ENCODE measurements around the gene ADAD1.
"Not testable (repeated sequence)": the region's sequence is repeated elsewhere in the genome, so short reads cannot be mapped to it uniquely, and the experiment has no call there.

ADAD1 gene

DNA sequence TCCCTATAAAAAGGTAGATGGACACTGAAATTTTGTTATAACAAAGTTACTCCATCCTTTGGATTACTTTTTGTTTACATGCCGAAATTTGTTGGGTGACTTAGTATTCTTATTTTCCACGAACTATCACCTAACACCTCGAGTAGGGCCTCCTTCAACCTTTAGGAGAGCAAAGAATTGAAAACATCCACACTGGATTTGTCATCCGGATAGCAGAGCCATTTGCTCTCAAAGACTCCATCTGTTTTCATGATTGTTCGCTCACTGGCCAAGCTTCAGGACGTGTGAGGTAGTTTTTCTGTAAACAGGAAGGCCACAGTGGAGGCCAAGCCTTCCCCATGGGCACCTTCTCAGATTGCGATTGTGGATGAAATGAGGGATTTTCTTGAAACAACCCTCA is at the start of gene ADAD1:
Gene ADAD1, plus strand, starts transcription at position 301 of the 400 bp plus-strand sequence. CDS start 1,059 bp downstream, outside the sequence.
- no peak for DNase-seq

- no peak for DNase-seq
Measured at GRCh38 chr4:122329876-122330565, 48.8 kb upstream of the ADAD1 start.

GRCh38 chr4:122331195-122331594 is 47.6 kb upstream of the ADAD1 start:
- DNase-seq: no peak

GRCh38 chr4:122334828-122335227 is 44.0 kb upstream of the ADAD1 start:
- no peak for DNase-seq

DNA sequence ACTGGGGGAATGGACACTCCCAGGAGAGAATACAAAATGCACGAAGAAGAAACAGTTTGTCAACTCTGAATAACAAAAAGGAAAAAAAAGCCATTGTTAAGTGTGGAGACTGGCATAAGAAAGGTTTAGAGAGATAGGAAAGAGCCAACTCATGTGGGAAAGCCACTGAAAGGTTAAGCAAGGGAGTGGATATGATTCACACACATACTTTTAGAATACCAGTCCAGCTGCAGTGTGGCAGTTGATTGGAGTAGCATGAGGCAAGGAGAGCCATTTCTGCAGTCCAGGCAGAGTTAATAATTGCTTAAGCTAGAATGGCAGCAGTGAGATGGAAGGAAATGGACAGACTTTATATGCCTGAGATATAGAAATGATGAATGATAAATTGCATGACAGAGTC is 36.9 kb upstream of the ADAD1 start:
- DNase-seq: no peak

DNA sequence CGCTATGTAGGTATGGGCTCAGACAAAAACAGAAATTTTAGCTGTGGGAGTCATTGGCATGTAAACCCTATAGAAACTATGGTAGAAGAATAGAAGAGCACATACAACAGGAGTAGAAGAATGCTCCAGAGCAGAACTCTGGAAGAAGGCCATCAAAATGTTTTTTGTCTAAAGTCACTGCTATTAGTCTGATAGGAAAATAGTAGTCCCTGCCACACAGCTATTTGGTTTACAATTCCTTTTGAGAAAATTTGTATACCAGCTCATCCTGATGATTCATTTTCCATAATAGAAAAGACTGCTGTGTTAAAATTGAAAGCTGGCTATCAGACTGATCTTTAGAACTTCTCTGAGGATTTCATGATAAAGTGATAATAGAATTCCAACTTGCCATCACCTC is 32.8 kb upstream of the ADAD1 start:
- no peak for DNase-seq

- no peak for DNase-seq
Measured at GRCh38 chr4:122346503-122346902, 32.3 kb upstream of the ADAD1 start.

- DNase-seq: no peak
Measured at GRCh38 chr4:122356317-122356808, 22.4 kb upstream of the ADAD1 start.

DNA sequence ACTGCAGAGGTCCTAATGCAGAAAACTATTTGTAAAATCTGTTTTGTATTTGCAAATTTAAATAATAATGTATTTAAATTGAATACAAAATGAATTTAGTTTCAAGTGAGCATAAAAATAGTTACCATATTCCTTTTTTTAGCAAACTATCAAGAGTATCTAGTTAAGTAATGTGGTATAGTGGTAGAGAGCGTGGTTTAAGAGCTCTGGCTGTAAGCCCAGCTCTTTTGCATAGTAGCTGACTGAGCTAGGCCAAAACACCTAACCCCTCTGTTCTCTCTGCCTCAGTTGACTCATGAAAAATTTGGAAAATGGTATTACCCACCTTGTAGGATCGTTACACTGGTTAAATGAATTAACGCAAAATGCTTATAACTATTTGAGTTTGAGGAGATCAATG is 18.1 kb upstream of the ADAD1 start:
- no peak for DNase-seq

DNA sequence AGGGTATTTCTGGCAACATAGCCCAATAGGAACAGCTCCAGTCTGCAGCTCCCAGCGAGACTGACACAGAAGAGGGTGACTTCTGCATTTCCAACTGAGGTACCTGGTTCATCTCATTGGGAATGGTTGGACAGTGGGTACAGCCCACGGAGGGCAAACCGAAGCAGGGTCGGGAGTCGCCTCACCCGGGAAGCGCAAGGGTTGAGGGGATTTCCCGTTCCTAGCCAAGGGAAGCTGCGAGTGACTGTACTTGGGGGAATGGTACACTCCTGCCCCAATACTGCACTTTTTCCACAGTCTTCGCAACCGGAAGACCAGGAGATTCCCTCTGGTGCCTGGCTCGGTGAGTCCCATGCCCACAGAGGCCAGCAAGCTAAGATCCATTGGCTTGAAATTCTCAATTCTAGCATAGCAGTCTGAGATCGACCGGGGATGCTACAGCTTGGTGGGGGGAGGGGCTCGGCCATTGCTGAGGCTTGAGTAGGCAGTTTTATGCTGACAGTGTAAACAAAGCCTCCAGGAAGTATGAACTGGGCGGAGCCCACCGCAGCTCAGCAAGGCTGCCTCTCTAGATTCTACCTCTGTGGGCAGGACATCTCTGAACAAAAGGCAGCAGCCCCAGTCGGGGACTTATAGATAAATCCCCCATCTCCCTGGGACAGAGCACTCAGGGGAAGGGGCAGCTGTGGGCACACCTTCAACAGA is 14.0 kb upstream of the ADAD1 start:
- no peak for DNase-seq

DNA sequence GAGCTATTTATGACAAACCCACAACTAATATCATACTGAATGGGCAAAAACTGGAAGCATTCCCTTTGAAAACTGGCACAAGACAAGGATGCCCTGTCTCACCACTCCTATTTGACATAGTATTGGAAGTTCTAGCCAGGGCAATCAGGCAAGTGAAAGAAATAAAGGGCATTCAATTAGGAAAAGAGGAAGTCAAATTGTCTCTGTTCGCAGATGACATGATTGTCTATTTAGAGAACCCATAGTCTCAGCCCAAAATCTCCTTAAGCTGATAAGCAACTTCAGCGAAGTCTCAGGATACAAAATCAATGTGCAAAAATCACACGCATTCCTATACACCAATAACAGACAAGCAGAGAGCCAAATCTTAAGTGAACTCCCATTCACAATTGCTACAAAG is 10.0 kb upstream of the ADAD1 start:
- not testable (repeated sequence) for DNase-seq

DNA sequence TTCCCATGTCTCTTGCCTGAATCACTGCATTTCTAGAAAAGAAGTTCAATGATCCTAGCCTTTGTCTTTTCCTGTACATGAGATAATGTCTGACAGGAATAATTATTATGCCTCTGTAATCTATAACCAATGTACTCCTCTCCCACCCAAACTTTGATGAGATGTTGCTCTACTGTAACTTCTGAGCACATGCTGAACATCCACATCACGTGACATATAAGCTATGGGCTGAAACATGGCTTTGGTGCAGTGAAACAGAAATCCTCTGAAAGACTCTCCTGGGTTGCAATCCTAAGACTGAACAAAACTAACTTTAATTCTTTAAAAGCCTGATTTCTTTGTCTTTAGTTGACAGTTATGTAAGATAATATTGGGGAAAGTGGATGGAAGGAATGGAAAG is 1.5 kb upstream of the ADAD1 start:
- DNase-seq: no peak

DNA sequence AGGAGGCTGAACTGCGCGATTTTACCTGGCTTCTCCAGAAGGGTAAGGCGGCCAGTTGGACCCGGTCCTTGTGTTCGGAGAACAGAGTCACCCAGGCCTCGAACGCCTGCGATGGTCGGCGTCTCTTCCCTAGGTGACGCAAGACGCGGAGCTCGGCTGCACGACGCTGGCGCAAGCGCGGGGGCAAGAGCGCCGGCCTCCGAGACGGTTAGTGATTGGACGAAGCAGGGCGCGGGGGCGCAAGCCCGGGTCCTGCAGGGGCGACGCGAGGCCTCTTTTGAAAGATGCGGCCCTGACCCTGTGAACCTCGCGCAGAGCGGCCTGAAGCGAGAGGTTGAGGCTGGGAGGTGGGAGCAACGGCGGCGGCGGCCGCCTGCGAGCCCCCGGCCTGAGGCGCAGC is 428 bp downstream of the ADAD1 start:
- DNase-seq: no peak

DNA sequence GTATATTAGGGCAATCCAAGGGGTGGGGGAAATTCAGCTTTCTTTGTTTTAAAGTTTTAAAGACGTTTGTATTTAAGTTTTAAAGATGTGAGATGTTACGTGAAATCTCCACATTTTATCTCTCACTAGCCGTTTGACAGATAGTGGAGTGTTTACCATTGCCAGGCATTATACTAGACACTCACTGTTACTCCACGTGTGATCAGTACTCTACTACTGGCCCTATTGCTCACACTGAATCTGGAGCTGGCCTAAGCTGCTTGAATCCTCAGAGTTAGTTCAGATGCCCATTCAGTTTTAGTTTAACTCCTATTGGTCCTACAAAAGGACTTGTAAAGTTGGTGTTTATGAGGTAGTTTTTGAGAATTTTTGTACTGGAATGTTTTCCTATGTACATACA is 4.5 kb downstream of the ADAD1 start:
- no peak for DNase-seq

DNA sequence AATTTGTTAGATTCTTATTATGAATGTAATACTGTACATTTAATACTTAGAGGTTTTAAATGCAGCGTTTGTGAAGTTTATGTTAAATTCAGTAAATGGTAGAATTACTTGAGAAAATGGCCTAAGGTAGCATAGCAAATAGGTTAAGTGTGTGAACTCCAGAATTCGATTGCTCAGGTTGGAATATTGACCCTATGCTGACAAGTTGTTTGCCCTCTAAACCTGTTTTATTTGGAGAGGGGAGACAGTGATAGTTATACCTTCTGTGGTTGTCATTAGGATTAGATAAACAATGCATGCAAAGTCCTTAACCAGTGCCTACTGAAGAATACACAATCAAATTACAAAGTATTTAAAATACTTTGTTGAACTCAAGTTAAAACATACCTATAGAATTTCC is 5.4 kb downstream of the ADAD1 start:
- no peak for DNase-seq

GRCh38 chr4:122393276-122393675 is 14.5 kb downstream of the ADAD1 start:
- DNase-seq: no peak

DNA sequence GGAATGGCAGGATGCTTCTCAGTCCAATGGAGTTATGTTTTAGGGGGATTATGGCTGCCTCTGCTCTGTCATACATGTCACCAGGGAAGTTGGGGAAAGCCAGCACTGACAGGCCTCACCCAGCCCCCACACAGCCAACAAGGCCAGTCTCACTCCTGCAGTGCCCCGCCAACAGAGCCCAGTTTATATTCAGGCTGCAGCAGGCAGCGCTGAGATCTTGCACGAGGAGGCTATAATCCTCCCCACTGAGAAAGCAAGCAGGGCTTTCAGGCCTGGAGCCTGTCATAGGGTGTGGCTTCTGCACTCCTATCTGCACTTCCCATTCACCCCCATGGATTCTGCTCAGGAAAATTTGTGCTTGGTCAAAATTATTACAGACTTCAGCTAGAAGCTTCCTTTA is 25.1 kb downstream of the ADAD1 start:
- DNase-seq: no peak

DNA sequence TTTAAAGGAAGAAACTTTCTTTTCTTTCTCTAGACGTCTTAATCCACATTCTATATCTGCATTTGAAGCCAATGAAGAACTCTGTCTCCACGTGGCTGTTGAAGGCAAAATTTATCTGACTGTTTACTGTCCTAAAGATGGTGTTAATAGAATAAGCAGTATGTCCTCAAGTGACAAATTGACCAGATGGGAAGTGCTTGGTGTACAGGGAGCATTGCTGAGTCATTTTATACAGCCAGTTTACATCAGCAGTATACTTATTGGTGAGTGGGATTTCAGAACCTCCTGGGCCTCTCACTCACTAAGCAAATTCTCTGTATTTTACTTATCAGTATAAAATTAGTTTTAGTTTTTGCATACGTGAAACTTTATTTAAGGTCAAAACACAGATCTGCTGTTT is 33.7 kb downstream of the ADAD1 start:
- no peak for DNase-seq

GRCh38 chr4:122423246-122423645 is 44.4 kb downstream of the ADAD1 start:
- no peak for DNase-seq

DNA sequence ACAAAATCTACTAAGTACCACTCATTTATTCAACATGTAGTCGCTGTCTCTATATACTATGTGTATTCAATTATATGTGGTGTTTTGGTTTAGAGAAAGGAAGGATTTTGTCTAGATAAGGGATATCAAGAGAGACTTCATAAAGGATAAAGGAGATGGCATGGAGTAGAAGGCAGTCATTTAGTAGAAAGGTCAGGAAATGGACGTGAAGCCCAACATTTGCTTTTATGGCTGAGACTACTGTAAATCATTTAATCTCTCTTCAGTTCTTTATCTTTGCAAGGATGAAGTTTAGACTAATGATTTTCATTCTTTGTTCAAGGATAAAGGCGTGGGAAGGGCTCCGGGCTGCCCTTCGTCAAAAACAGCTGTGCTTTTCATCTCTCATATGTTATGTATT is 52.5 kb downstream of the ADAD1 start:
- no peak for DNase-seq

- DNase-seq: no peak
Measured at GRCh38 chr4:122434285-122434684, 55.5 kb downstream of the ADAD1 start.

DNA sequence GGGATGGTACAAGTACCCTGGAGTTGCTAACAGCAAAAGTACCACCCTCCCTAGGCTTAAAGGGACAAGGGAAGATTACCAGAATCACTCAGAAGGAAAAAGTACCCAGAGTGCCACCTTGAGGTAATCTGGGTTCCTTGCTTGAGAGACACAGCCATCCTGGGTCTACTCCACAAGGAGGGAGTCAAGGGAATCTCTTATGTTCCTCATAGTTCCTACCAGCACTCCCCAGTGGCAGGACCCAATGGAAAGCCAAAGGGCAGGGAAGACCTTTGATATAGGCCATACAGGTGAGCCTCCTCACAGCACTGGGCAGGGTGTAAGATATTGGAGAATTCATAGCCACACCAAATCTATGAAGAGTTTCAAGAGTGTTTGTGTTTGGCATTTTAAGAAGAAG is 72.0 kb downstream of the ADAD1 start:
- DNase-seq: no peak

GRCh38 chr4:122453384-122453995 is 74.7 kb downstream of the ADAD1 start:
- no peak for DNase-seq

All from NCI-H2171 treated with DMSO at 0.1 percent for 48 hours (cell line).